Activated CD8-positive, alpha-beta memory T cell treated with anti-CD3 and anti-CD28 coated beads for 48 hours (primary cell): Measurements from ENCODE around the gene PPP1R26.
A peak's percentile ranks its signal among the peaks of the same experiment; 100 is the strongest.
"Not testable (repeated sequence)": the region's sequence is repeated elsewhere in the genome, so short reads cannot be mapped to it uniquely, and the experiment has no call there.

Source experiments
- DNase-seq, 3 experiments: peaks; one replicate each; pipeline ENCODE4 v3.0.0-alpha.2; 2020; ENCODE audit warnings: low read depth in 2 of 3, low spot score in 2 of 3

The PPP1R26 gene

GRCh38 chr9:135458478-135458877, 21.1 kb upstream of the PPP1R26 start:
- not testable (repeated sequence) for DNase-seq

GRCh38 chr9:135461936-135462335, 17.6 kb upstream of the PPP1R26 start:
- DNase-seq = no peak

GRCh38 chr9:135463140-135463539, 16.4 kb upstream of the PPP1R26 start:
- DNase-seq = no peak

- no peak for DNase-seq
Observed at GRCh38 chr9:135464181-135464580, 15.4 kb upstream of the PPP1R26 start.

GRCh38 chr9:135468854-135469521, 10.6 kb upstream of the PPP1R26 start:
- peak in 1 of 3 experiments; percentile 13 for DNase-seq

- no peak for DNase-seq
Observed at GRCh38 chr9:135471791-135472640, 7.6 kb upstream of the PPP1R26 start.

- DNase-seq = no peak
Observed at GRCh38 chr9:135473972-135474543, 5.5 kb upstream of the PPP1R26 start.

GRCh38 chr9:135474915-135475314, 4.7 kb upstream of the PPP1R26 start:
- no peak for DNase-seq

GRCh38 chr9:135476561-135477355, 2.8 kb upstream of the PPP1R26 start:
- no peak for DNase-seq

- DNase-seq = no peak
Observed at GRCh38 chr9:135478191-135478590, 1.4 kb upstream of the PPP1R26 start.

- DNase-seq = no peak
Observed at GRCh38 chr9:135478829-135479468, 633 bp upstream of the PPP1R26 start.

- DNase-seq = no peak
Observed at GRCh38 chr9:135480071-135480939, 723 bp downstream of the PPP1R26 start.

- DNase-seq = no peak
Observed at GRCh38 chr9:135480940-135481310, 1.3 kb downstream of the PPP1R26 start.

- DNase-seq = no peak
Observed at GRCh38 chr9:135482015-135482754, 2.6 kb downstream of the PPP1R26 start.

GRCh38 chr9:135484460-135485277, 5.1 kb downstream of the PPP1R26 start:
- no peak for DNase-seq

GRCh38 chr9:135485385-135485784, 5.8 kb downstream of the PPP1R26 start:
- DNase-seq = no peak

- no peak for DNase-seq
Observed at GRCh38 chr9:135485832-135486231, 6.2 kb downstream of the PPP1R26 start.

GRCh38 chr9:135486267-135487065, 6.9 kb downstream of the PPP1R26 start:
- no peak for DNase-seq
